H1 (cell line): ENCODE data around the gene CDC42BPB.

Experiments used
- BCL11A ChIP-seq, 2 experiments: IDR thresholded peaks; one replicate each; pipeline ENCODE4 v1.6.1; 2011; ENCODE audit warnings: low read depth in 2 of 2, low read length in 2 of 2, mild to moderate bottlenecking in 2 of 2
- BRCA1 ChIP-seq: IDR thresholded peaks from 2 replicates; pipeline ENCODE4 v1.6.1; 2012; ENCODE audit warnings: low read depth, low read length, improper control_type of control experiment
- EZH2 ChIP-seq: fragments of 200-600 bp; sonication (generic); IDR thresholded peaks from 2 replicates; pipeline ENCODE4 v1.7.1; 2012; ENCODE audit warnings: low read depth, mild to moderate bottlenecking, moderate library complexity, low read length, inconsistent platforms; ENCODE audit not compliant: severe bottlenecking
- GABPA ChIP-seq: IDR thresholded peaks from 2 replicates; pipeline ENCODE4 v1.6.1; 2011; ENCODE audit warnings: mild to moderate bottlenecking, low read length, moderate library complexity, borderline replicate concordance; ENCODE audit not compliant: insufficient read depth
- JUND ChIP-seq: IDR thresholded peaks from 2 replicates; pipeline ENCODE4 v1.6.1; 2011; ENCODE audit warnings: mild to moderate bottlenecking, improper control_type of control experiment, low read length
- KDM1A ChIP-seq: fragments of 200-600, 300-600 bp; sonication (generic); IDR thresholded peaks from 2 replicates; pipeline ENCODE4 v1.7.1; 2016; ENCODE audit warnings: mild to moderate bottlenecking, low read length, borderline replicate concordance
- NRF1 ChIP-seq: IDR thresholded peaks from 2 replicates; pipeline ENCODE4 v1.6.1; 2011; ENCODE audit warnings: mild to moderate bottlenecking, low read depth, low read length, improper control_type of control experiment
- PHF8 ChIP-seq: fragments of 200-600 bp; sonication (generic); conservative IDR thresholded peaks from 2 replicates; pipeline ENCODE4 v1.7.1; 2012; ENCODE audit warnings: low read depth, mild to moderate bottlenecking, inconsistent platforms, low read length, moderate library complexity
- POLR2A ChIP-seq, 2 experiments: IDR thresholded peaks; 1 replicate in 1 of 2; 2 replicates in 1 of 2; pipeline ENCODE4 v1.6.1; 2011; ENCODE audit warnings: low read depth in 2 of 2, low read length in 2 of 2, mild to moderate bottlenecking in 2 of 2; ENCODE audit errors: control extremely low read depth in 1 of 2
- POLR2AphosphoS5 ChIP-seq: IDR thresholded peaks from 2 replicates; pipeline ENCODE4 v1.6.1; 2011; ENCODE audit warnings: low read depth, low read length
- RAD21 ChIP-seq, 2 experiments: IDR thresholded peaks in 1 of 2; conservative IDR thresholded peaks in 1 of 2; 2 replicates each; pipeline ENCODE4 v1.6.1; 2011; ENCODE audit warnings: low read depth in 2 of 2, low read length in 2 of 2, improper control_type of control experiment in 1 of 2, inconsistent platforms in 1 of 2, mild to moderate bottlenecking in 1 of 2, moderate library complexity in 1 of 2
- TEAD4 ChIP-seq: IDR thresholded peaks from 2 replicates; pipeline ENCODE4 v1.6.1; 2012; ENCODE audit warnings: low read depth, low read length, inconsistent platforms, mixed read lengths
- ZNF274 ChIP-seq: IDR thresholded peaks from 2 replicates; pipeline ENCODE4 v1.7.0; 2012; ENCODE audit warnings: low read length, borderline replicate concordance; ENCODE audit errors: extremely low read depth
- TF ChIP-seq, protein P1 (sequence below), 3 experiments: IDR thresholded peaks; 1 replicate in 2 of 3; 2 replicates in 1 of 3; pipeline versions ENCODE4 v1.5.1 to v1.6.1; 2011; ENCODE audit warnings: low read length in 3 of 3, mild to moderate bottlenecking in 3 of 3, inconsistent platforms in 2 of 3, low read depth in 1 of 3, moderate library complexity in 1 of 3; ENCODE audit not compliant: insufficient read depth in 1 of 3; ENCODE audit errors: control extremely low read depth in 1 of 3

DNA sequence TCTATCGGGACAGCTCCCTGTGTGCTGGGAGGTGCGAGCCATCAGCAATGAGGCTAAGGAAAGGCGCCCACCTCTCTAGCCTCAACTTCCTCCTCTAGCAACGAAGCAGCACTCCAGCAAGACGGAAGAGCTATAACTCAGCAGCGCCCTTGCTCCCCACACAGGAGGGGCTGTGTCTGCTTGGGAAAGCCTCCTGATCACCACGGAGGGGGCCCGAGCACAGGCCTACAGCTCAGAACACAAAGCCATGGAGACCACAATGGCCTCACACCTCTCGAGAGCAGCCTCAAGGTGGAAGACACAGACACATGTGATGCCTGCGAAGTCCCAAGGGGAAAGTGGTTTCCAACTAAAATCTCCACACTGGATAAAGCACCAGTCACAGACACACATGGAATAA is 60.4 kb downstream of the CDC42BPB start:
- TF ChIP-seq GABPA, result no peak
- no peak for TF ChIP-seq BCL11A (IDR thresholded peaks at IDR 0.05; ENCODE audit: low read depth in 2 of 2, low read length in 2 of 2)
- TF ChIP-seq ZNF274, result no peak
- TF ChIP-seq, protein P1, sequence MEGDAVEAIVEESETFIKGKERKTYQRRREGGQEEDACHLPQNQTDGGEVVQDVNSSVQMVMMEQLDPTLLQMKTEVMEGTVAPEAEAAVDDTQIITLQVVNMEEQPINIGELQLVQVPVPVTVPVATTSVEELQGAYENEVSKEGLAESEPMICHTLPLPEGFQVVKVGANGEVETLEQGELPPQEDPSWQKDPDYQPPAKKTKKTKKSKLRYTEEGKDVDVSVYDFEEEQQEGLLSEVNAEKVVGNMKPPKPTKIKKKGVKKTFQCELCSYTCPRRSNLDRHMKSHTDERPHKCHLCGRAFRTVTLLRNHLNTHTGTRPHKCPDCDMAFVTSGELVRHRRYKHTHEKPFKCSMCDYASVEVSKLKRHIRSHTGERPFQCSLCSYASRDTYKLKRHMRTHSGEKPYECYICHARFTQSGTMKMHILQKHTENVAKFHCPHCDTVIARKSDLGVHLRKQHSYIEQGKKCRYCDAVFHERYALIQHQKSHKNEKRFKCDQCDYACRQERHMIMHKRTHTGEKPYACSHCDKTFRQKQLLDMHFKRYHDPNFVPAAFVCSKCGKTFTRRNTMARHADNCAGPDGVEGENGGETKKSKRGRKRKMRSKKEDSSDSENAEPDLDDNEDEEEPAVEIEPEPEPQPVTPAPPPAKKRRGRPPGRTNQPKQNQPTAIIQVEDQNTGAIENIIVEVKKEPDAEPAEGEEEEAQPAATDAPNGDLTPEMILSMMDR (IDR thresholded peaks at IDR 0.05; ENCODE audit: control extremely low read depth in 1 of 3, insufficient read depth in 1 of 3, low read depth in 1 of 3, low read length in 3 of 3), result no peak
- TF ChIP-seq POLR2AphosphoS5, result no peak
- no peak for TF ChIP-seq TEAD4
- TF ChIP-seq PHF8, result no peak
- TF ChIP-seq EZH2, result no peak
- TF ChIP-seq POLR2A (IDR thresholded peaks at IDR 0.05; ENCODE audit: control extremely low read depth in 1 of 2, low read depth in 2 of 2, low read length in 2 of 2), result no peak
- no peak for TF ChIP-seq NRF1
- TF ChIP-seq JUND, result no peak
- no peak for TF ChIP-seq BRCA1
- TF ChIP-seq KDM1A, result no peak
- no peak for TF ChIP-seq RAD21 (IDR thresholded peaks at IDR 0.05 in 1 of 2, conservative IDR thresholded peaks at IDR 0.05 in 1 of 2; ENCODE audit: low read depth in 2 of 2, low read length in 2 of 2)
